ENCODE data around the gene CREG2. TPM values are rescaled to one million over a fixed set of nuclear protein-coding genes. Genes with fewer than 3 reads are reported as not detected.

CREG2 gene
- total RNA-seq, 1 experiment from 2014 or later, result not detected

DNA sequence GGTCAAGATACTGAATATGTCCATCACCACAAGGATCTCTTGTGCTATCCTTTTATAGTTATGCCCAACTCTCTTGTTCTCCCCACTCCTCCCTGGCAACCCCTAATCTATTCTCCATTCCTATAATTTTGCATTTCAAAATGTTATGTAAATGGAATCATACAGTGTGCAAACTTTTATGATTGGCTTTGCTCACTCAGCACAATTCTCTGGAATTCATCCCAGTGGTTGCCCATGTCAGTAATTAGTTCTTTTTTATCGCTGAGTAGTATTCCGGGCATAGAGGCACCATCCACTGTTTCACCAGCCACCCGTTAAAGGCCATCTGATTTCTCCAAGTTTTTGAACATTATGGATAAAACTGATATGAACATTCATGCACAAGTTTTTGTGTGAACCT lies 40.4 kb downstream of the CREG2 start:
- intact Hi-C loops (cut with micrococcal nuclease; ENCODE audit: unreplicated experiment), result no loop called here
- Histone ChIP-seq H3K27ac (ENCODE audit: low read depth, low read length, poor library complexity, severe bottlenecking) (no peak overlapping the region), H3K36me3 (ENCODE audit: insufficient read depth, low read length, poor library complexity, severe bottlenecking) (no peaks in the 10 kb centered on the region), H3K4me3 (ENCODE audit: low read depth, low read length, poor library complexity, severe bottlenecking) (no peak overlapping the region), H3K4me1 (ENCODE audit: insufficient read depth, low read length, poor library complexity, severe bottlenecking) (no peaks in the 10 kb centered on the region), H3K9me3 (ENCODE audit: low read depth, low read length, poor library complexity, severe bottlenecking) (no peaks in the 10 kb centered on the region), H3K27me3 (replicated peaks; ENCODE audit: insufficient read depth, low read depth, low read length, poor library complexity) (no peaks in the 10 kb centered on the region)
- CTCF ChIA-PET, result no interaction called here
- BruUV-seq (replicated peaks), result no TSS peak
- TF ChIP-seq EZH2 (IDR thresholded peaks at IDR 0.05; ENCODE audit: borderline replicate concordance, low read depth, low read length, poor library complexity, severe bottlenecking), result no peak
- TF ChIP-seq, protein P1, sequence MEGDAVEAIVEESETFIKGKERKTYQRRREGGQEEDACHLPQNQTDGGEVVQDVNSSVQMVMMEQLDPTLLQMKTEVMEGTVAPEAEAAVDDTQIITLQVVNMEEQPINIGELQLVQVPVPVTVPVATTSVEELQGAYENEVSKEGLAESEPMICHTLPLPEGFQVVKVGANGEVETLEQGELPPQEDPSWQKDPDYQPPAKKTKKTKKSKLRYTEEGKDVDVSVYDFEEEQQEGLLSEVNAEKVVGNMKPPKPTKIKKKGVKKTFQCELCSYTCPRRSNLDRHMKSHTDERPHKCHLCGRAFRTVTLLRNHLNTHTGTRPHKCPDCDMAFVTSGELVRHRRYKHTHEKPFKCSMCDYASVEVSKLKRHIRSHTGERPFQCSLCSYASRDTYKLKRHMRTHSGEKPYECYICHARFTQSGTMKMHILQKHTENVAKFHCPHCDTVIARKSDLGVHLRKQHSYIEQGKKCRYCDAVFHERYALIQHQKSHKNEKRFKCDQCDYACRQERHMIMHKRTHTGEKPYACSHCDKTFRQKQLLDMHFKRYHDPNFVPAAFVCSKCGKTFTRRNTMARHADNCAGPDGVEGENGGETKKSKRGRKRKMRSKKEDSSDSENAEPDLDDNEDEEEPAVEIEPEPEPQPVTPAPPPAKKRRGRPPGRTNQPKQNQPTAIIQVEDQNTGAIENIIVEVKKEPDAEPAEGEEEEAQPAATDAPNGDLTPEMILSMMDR (conservative IDR thresholded peaks at IDR 0.05; ENCODE audit: low read depth, low read length), result no peak
- POLR2A ChIA-PET (ENCODE audit: low non-redundant PET), result interaction anchor here (0.6 kb wide), 1 partner anchor 196 kb away, joined by 3 read pairs; no protein-coding TSS in a partner anchor
- DNase-seq (ENCODE audit: low spot score), result no peak

DNA sequence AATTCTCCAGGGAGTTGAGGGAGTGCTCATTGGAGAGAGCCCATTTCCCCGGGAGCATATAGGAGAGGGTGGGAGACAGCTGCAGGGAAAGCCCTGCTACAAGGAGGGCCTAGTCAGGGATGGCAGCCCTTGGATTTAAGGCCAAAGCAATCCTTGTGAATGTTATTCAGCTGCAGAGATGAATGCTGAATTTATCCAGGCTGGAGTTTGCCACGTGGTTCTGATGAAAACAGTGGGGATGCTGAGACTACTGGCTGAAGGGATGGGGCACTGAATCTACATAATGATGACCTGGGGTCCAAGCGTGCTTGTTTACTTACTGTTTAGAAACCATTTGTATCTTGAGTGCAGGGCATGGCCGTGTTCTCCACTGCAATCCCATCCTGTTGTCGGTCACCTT lies 43.2 kb downstream of the CREG2 start:
- Histone ChIP-seq H3K27ac (ENCODE audit: low read depth, low read length, poor library complexity, severe bottlenecking) (no peak overlapping the region), H3K4me3 (ENCODE audit: low read depth, low read length, poor library complexity, severe bottlenecking) (no peak overlapping the region), H3K9me3 (ENCODE audit: low read depth, low read length, poor library complexity, severe bottlenecking) (no peaks in the 10 kb centered on the region), H3K27me3 (replicated peaks; ENCODE audit: insufficient read depth, low read depth, low read length, poor library complexity) (no peaks in the 10 kb centered on the region), H3K4me1 (ENCODE audit: insufficient read depth, low read length, poor library complexity, severe bottlenecking) (no peaks in the 10 kb centered on the region), H3K36me3 (ENCODE audit: insufficient read depth, low read length, poor library complexity, severe bottlenecking) (no peaks in the 10 kb centered on the region)
- POLR2A ChIA-PET (ENCODE audit: low non-redundant PET), result no interaction called here
- intact Hi-C loops (cut with micrococcal nuclease; ENCODE audit: unreplicated experiment), result loop anchor here (5.0 kb wide), 1 partner anchor 1103 kb away; no protein-coding TSS in a partner anchor
- BruUV-seq (replicated peaks), result no TSS peak
- TF ChIP-seq EZH2 (IDR thresholded peaks at IDR 0.05; ENCODE audit: borderline replicate concordance, low read depth, low read length, poor library complexity, severe bottlenecking), result no peak
- TF ChIP-seq, protein P1 (conservative IDR thresholded peaks at IDR 0.05; ENCODE audit: low read depth, low read length), result no peak
- CTCF ChIA-PET, result no interaction called here
- DNase-seq (ENCODE audit: low spot score), result no peak

DNA sequence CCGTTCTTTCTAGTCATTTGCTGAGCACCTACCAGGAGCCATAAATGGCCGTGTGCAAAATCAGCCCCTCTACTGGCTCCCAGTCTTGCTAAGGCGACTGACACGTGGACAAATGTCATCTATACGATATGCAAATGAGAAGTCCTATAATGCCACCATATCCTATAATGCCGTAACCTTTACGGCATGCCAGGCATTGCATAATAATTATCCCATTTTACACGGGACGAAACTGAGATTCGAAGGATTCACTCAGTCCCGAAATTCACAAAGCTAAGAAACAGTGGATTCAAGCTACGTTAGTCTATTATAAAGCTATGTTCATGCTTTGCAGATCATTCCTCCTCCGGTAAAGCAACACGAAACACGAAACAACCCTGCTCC lies 44.7 kb downstream of the CREG2 start:
- Histone ChIP-seq H3K27ac (ENCODE audit: low read depth, low read length, poor library complexity, severe bottlenecking) (no peak overlapping the region), H3K27me3 (replicated peaks; ENCODE audit: insufficient read depth, low read depth, low read length, poor library complexity) (no peaks in the 10 kb centered on the region), H3K4me3 (ENCODE audit: low read depth, low read length, poor library complexity, severe bottlenecking) (no peak overlapping the region), H3K36me3 (ENCODE audit: insufficient read depth, low read length, poor library complexity, severe bottlenecking) (no peaks in the 10 kb centered on the region), H3K4me1 (ENCODE audit: insufficient read depth, low read length, poor library complexity, severe bottlenecking) (no peaks in the 10 kb centered on the region), H3K9me3 (ENCODE audit: low read depth, low read length, poor library complexity, severe bottlenecking) (no peaks in the 10 kb centered on the region)
- no TSS peak for BruUV-seq (replicated peaks)
- no peak for TF ChIP-seq EZH2 (IDR thresholded peaks at IDR 0.05; ENCODE audit: borderline replicate concordance, low read depth, low read length, poor library complexity, severe bottlenecking)
- TF ChIP-seq, protein P1 (conservative IDR thresholded peaks at IDR 0.05; ENCODE audit: low read depth, low read length), result no peak
- ChIA-PET CTCF (interaction anchor here (0.5 to 2.1 kb wide), 18 partner anchors 11 to 909 kb away, joined by 3 to 13 read pairs (median 4); partner anchors contain the start of genes CREG2 and RNF149), POLR2A (ENCODE audit: low non-redundant PET) (no interaction called here)
- intact Hi-C loops (cut with micrococcal nuclease; ENCODE audit: unreplicated experiment), result loop anchor here (5.0 kb wide), 1 partner anchor 1105 kb away; no protein-coding TSS in a partner anchor
- no peak for DNase-seq (ENCODE audit: low spot score)

All from A673 (cell line).